SK-N-SH (cell line): ENCODE results near the gene PEF1. TPM values are rescaled to one million over a fixed set of nuclear protein-coding genes. Genes with fewer than 3 reads are reported as not detected.
A peak's percentile ranks its signal among the peaks of the same experiment; 100 is the strongest.

Source experiments
- CTCF ChIA-PET: fragments of 300-600, 350-600 bp; formaldehyde crosslinking; extraction: SDS; loops from one replicate; lab custom pipeline; 2021; lab: Yijun Ruan, JAX
- POLR2A ChIA-PET: fragments of 350-600 bp; sonication (Branson Sonifier 250); formaldehyde crosslinking; extraction: SDS; loops from one replicate; lab custom pipeline; 2020; ENCODE audit warnings: antibody characterized with exemption, inconsistent platforms; lab: Yijun Ruan, JAX
- DNase-seq: peaks from one replicate; pipeline ENCODE4 v3.0.0; 2012
- H2AFZ ChIP-seq: fragments of 200-600 bp; sonication (generic); 2 replicates; pipeline ENCODE4 v1.8.1; 2016; ENCODE audit warnings: antibody characterized with exemption, mild to moderate bottlenecking, low read depth
- H3F3A ChIP-seq: fragments of 200-600 bp; sonication (generic); replicated peaks from 2 replicates; pipeline ENCODE3; 2016; ENCODE audit warnings: antibody characterized with exemption, mild to moderate bottlenecking; ENCODE audit not compliant: insufficient read depth
- H3K27ac ChIP-seq, 2 experiments: fragments of 200-500 bp in 1 of 2; fragments of 200-600 bp in 1 of 2; sonication (Bioruptor generic) in 1 of 2; sonication (generic), shearing (Covaris generic) in 1 of 2; 2 replicates each; pipeline versions ENCODE4 v1.5.1 to v1.6.1; 2014 to 2016; ENCODE audit warnings: low read depth in 2 of 2, inconsistent platforms in 1 of 2, low read length in 1 of 2, mild to moderate bottlenecking in 1 of 2, mixed read lengths in 1 of 2
- H3K27me3 ChIP-seq: fragments of 200-600 bp; sonication (generic), shearing (Covaris generic); 2 replicates; pipeline ENCODE4 v1.6.1; 2016; ENCODE audit warnings: mixed run types; ENCODE audit not compliant: insufficient read depth
- H3K36me3 ChIP-seq, 2 experiments: fragments of 200-500 bp in 1 of 2; fragments of 200-600 bp in 1 of 2; sonication (Bioruptor generic) in 1 of 2; sonication (generic) in 1 of 2; replicated peaks in 1 of 2; 2 replicates each; pipeline versions ENCODE3 to v1.5.1; 2014 to 2016; ENCODE audit warnings: low read length in 1 of 2, mild to moderate bottlenecking in 1 of 2; ENCODE audit not compliant: insufficient read depth in 2 of 2, control insufficient read depth in 1 of 2
- H3K4me1 ChIP-seq, 2 experiments: fragments of 200-500 bp in 1 of 2; fragments of 200-600 bp in 1 of 2; sonication (Bioruptor generic) in 1 of 2; sonication (generic), shearing (Covaris generic) in 1 of 2; 2 replicates each; pipeline versions ENCODE4 v1.5.1 to v1.6.1; 2014 to 2016; ENCODE audit warnings: low read depth in 1 of 2, low read length in 1 of 2, mixed run types in 1 of 2; ENCODE audit not compliant: insufficient read depth in 2 of 2, control insufficient read depth in 1 of 2
- H3K4me2 ChIP-seq: fragments of 200-600 bp; sonication (generic), shearing (Covaris generic); 2 replicates; pipeline ENCODE4 v1.6.1; 2017; ENCODE audit warnings: mixed run types
- H3K4me3 ChIP-seq, 2 experiments: fragments of 200-500 bp in 1 of 2; fragments of 200-600 bp in 1 of 2; sonication (Bioruptor generic) in 1 of 2; sonication (generic), shearing (Covaris generic) in 1 of 2; 2 replicates each; pipeline versions ENCODE4 v1.5.1 to v1.8.1; 2014 to 2016; ENCODE audit warnings: low read depth in 2 of 2, inconsistent platforms in 1 of 2, low read length in 1 of 2, mild to moderate bottlenecking in 1 of 2, mixed read lengths in 1 of 2, moderate library complexity in 1 of 2
- H3K79me2 ChIP-seq: fragments of 200-600 bp; sonication (generic); 2 replicates; pipeline ENCODE4 v1.8.1; 2017; ENCODE audit warnings: mild to moderate bottlenecking; ENCODE audit not compliant: insufficient read depth
- H3K9ac ChIP-seq: fragments of 200-600 bp; sonication (generic); 2 replicates; pipeline ENCODE4 v1.6.1; 2017; ENCODE audit warnings: mixed run types
- H3K9me2 ChIP-seq: fragments of 200-600 bp; sonication (generic); 2 replicates; pipeline ENCODE4 v1.6.1; 2017; ENCODE audit warnings: mixed run types
- H3K9me3 ChIP-seq: fragments of 200-600 bp; sonication (generic); 2 replicates; pipeline ENCODE4 v1.6.1; 2017; ENCODE audit warnings: mixed run types, mild to moderate bottlenecking, moderate library complexity
- H4K20me1 ChIP-seq: fragments of 200-600 bp; sonication (generic); 2 replicates; pipeline ENCODE4 v1.6.1; 2017; ENCODE audit warnings: mild to moderate bottlenecking, mixed run types; ENCODE audit not compliant: insufficient read depth
- CHD2 ChIP-seq: fragments of 150-350 bp; IDR thresholded peaks from 2 replicates; pipeline ENCODE4 v1.6.1; 2018; ENCODE audit warnings: low read length; ENCODE audit not compliant: partially characterized antibody
- EP300 ChIP-seq, 2 experiments: IDR thresholded peaks; 2 replicates each; pipeline versions ENCODE4 v1.4.0 to v1.6.1; 2012; ENCODE audit warnings: borderline replicate concordance in 1 of 2, low read depth in 1 of 2, low read length in 1 of 2
- FOSL2 ChIP-seq: IDR thresholded peaks from 2 replicates; pipeline ENCODE4 v1.4.0; 2012; ENCODE audit warnings: low read depth, mild to moderate bottlenecking, moderate library complexity, borderline replicate concordance
- JUND ChIP-seq: IDR thresholded peaks from 2 replicates; pipeline ENCODE4 v1.4.0; 2012
- MXI1 ChIP-seq: IDR thresholded peaks from 2 replicates; pipeline ENCODE4 v1.6.1; 2012; ENCODE audit warnings: mild to moderate bottlenecking, low read depth, low read length, improper control_type of control experiment
- NFIC ChIP-seq: IDR thresholded peaks from 2 replicates; pipeline ENCODE4 v1.4.0; 2012; ENCODE audit warnings: borderline replicate concordance
- RAD21 ChIP-seq: IDR thresholded peaks from 2 replicates; pipeline ENCODE4 v1.6.1; 2012; ENCODE audit warnings: mild to moderate bottlenecking, low read length
- SMC3 ChIP-seq: IDR thresholded peaks from 2 replicates; pipeline ENCODE4 v1.6.1; 2012; ENCODE audit warnings: low read depth, low read length, improper control_type of control experiment
- WGBS: methylation state at CpG from one replicate; pipeline ENCODE4 v1.1.6; 2017; ENCODE audit warnings: low lambda C conversion rate; 5-methylcytosine and 5-hydroxymethylcytosine counted together
- polyA plus RNA-seq, 3 experiments: library from polyadenylated mRNA; depleted of rRNA; stranded (reverse); fragments of >200 nt; gene quantifications; 2 replicates each; pipeline ENCODE4 v1.2.3, GENCODE V29; 2012
- TF ChIP-seq, protein P1 (sequence below): fragments of 200-600 bp; sonication (generic); IDR thresholded peaks from 2 replicates; pipeline ENCODE4 v1.6.1; 2017; ENCODE audit warnings: antibody characterized with exemption, mild to moderate bottlenecking, moderate library complexity

PEF1 gene
- polyA plus RNA-seq, 1 of the 3 experiments (the other 2 are of a cell fraction) = 51.9 TPM

DNA sequence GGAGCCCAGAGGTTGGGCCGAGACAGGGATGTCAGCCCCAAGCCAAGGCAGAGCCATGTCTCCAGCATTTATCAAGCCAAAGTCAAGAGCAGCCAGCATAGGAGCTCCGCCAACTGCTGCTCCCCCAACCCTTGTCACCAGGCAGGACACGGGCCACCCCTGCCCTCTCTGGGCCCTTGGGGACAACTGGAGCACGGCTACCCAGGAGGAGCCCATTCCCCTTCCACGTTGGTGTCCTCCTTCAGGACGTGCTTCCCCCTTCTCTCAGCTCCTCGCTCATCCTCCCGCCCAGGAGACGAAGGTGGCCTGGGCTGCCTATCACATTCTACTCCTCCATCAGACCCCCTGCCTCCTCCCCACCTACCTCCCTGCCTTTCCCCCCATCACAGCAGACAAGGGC lies 19.9 kb upstream of the PEF1 start:
- no peaks in the 10 kb centered on the region for H4K20me1 ChIP-seq
- H3K27me3 ChIP-seq = no peaks in the 10 kb centered on the region
- H3K4me2 ChIP-seq = no peak overlapping the region
- no peaks in the 10 kb centered on the region for H3K79me2 ChIP-seq
- ChIA-PET CTCF (interaction anchor here (0.6 to 8.6 kb wide), 54 partner anchors 9 to 328 kb away, joined by 3 to 134 read pairs (median 5); partner anchors contain the start of genes ADGRB2, COL16A1, PEF1 and PTP4A2), POLR2A (interaction anchor here (0.7 kb wide), 1 partner anchor 51 kb away, joined by 3 read pairs; no protein-coding TSS in a partner anchor)
- no peaks in the 10 kb centered on the region for H3K9me2 ChIP-seq
- DNase-seq = no peak
- no peak overlapping the region for H2AFZ ChIP-seq
- no peaks in the 10 kb centered on the region for H3F3A ChIP-seq
- H3K4me3 ChIP-seq = no peak overlapping the region
- H3K4me1 ChIP-seq = peaks cover 8 to 26% of the 10 kb centered on the region in 2 experiments; a peak in 3 of 4 replicates
- no peaks in the 10 kb centered on the region for H3K9me3 ChIP-seq
- no peaks in the 10 kb centered on the region for H3K36me3 ChIP-seq
- H3K9ac ChIP-seq = no peak overlapping the region
- 85% methylated on average over 7 of the region's 9 CpGs for WGBS
- no peak overlapping the region for H3K27ac ChIP-seq
- TF ChIP-seq EP300 (IDR thresholded peaks at IDR 0.05; ENCODE audit: borderline replicate concordance in 1 of 2, low read depth in 1 of 2, low read length in 1 of 2) (no peak), NFIC (no peak)

GRCh38 chr1:31663622-31664452 lies 19.2 kb upstream of the PEF1 start:
- Histone ChIP-seq H3K79me2 (no peaks in the 10 kb centered on the region), H3K9ac (no peak overlapping the region), H3K4me2 (no peak overlapping the region), H3F3A (no peaks in the 10 kb centered on the region), H4K20me1 (no peaks in the 10 kb centered on the region), H3K27ac (no peak overlapping the region), H3K4me3 (no peak overlapping the region; a peak in 1 of 4 replicates), H3K36me3 (no peaks in the 10 kb centered on the region), H3K9me2 (no peaks in the 10 kb centered on the region), H3K27me3 (no peaks in the 10 kb centered on the region), H3K9me3 (no peaks in the 10 kb centered on the region), H3K4me1 (peaks cover 7 to 20% of the 10 kb centered on the region in 2 experiments; a peak in 2 of 4 replicates), H2AFZ (no peak overlapping the region)
- peak; percentile 93 for DNase-seq
- ChIA-PET CTCF (interaction anchor here (0.6 to 8.6 kb wide), 66 partner anchors 9 to 328 kb away, joined by 3 to 134 read pairs (median 4); partner anchors contain the start of genes ADGRB2, COL16A1, PEF1 and PTP4A2), POLR2A (interaction anchor here (0.7 kb wide), 1 partner anchor 52 kb away, joined by 3 read pairs; no protein-coding TSS in a partner anchor)
- TF ChIP-seq RAD21 (peak; percentile 94), FOSL2 (no peak), CHD2 (peak; percentile 34), SMC3 (peak; percentile 98), MXI1 (no peak), JUND (no peak)
- TF ChIP-seq, protein P1, sequence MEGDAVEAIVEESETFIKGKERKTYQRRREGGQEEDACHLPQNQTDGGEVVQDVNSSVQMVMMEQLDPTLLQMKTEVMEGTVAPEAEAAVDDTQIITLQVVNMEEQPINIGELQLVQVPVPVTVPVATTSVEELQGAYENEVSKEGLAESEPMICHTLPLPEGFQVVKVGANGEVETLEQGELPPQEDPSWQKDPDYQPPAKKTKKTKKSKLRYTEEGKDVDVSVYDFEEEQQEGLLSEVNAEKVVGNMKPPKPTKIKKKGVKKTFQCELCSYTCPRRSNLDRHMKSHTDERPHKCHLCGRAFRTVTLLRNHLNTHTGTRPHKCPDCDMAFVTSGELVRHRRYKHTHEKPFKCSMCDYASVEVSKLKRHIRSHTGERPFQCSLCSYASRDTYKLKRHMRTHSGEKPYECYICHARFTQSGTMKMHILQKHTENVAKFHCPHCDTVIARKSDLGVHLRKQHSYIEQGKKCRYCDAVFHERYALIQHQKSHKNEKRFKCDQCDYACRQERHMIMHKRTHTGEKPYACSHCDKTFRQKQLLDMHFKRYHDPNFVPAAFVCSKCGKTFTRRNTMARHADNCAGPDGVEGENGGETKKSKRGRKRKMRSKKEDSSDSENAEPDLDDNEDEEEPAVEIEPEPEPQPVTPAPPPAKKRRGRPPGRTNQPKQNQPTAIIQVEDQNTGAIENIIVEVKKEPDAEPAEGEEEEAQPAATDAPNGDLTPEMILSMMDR = peak; percentile 90
- WGBS = 43% methylated on average over 9 of the region's 9 CpGs
